Measurements from ENCODE around the gene TBC1D10B. TPM values are rescaled to one million over a fixed set of nuclear protein-coding genes. Genes with fewer than 3 reads are reported as not detected.
"Not testable (repeated sequence)": the region's sequence is repeated elsewhere in the genome, so short reads cannot be mapped to it uniquely, and the experiment has no call there.

Gene TBC1D10B
- total RNA-seq, 2 donors from 2014 or later: 48.0 to 50.7 TPM

DNA sequence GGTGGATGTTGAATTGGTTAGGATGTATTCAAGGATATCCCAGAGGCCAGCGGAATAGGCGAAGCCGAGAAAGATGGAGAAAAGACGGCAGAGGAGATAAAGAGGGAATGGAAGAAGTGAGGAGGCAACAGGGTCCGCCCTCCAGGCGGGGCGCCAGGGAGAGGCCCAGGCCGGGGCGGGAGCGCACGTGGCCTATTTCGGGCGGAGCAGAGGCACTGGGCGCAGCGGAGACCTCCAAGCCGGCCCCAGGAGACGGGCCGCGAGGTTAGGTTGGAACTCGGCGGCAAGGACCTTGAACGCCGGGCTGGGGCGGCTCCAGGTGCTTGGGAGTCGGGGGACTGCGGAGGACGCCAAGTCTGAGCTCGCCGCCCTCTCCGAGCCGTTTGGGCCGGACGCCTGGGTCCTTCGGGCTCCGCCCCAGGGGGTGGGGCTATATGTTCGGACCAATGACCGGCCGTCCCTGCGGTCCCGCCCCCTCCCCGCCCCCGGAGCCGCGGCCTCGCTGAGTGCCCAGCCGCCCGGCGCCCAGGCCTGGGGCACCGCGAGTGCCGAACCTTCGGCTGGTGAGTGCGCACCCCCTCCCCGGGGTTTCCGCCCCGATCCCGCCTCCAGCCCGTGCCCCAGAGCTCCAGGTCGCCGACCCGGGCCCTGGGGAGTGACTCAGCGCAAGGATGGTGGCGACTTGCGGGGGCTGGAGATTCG lies 37.0 kb upstream of the TBC1D10B start, which contains the start of gene ZNF771:
Gene ZNF771, plus strand, starts transcription at position 505 of the 702 bp plus-strand sequence. CDS start 448 bp downstream, outside the sequence.
- peak; percentile 94 to 95 for DNase-seq
- peaks cover 32% of the 10 kb centered on the region for H3K4me1 Mint-ChIP-seq (ENCODE audit: low read depth)
- H3K4me3 Mint-ChIP-seq: peak within 1 kb of the TSS; percentile 95 to 96
- H3K27ac Mint-ChIP-seq: peak within 1 kb of the TSS; percentile 97
- H3K9me3 Mint-ChIP-seq: no peaks in the 10 kb centered on the region
- H3K27me3 Mint-ChIP-seq (ENCODE audit: low read depth): no peaks in the 10 kb centered on the region
- peak; percentile 90 to 92 for ATAC-seq (replicated peaks in 1 of 2)
- peaks cover 4 to 10% of the 10 kb centered on the region in 2 donors for H3K36me3 Mint-ChIP-seq (ENCODE audit: insufficient read depth in 2 of 2)

DNA sequence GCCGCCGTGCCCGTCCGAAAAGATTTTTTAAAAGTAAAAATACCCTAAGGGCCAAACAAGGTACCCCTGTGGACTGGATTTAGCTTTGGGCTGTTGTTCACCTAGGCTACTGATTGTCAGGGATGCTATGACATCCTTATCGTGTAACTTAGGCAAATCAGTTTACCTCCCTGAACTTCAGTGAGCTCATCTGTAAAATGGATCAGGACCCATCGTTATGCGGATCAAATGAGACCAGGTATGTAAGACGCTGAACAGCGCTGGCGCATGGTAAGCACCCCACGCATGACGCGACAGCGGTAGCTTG lies 36.5 kb upstream of the TBC1D10B start:
- peak in 1 of 2 donors; percentile 24 for ATAC-seq (replicated peaks in 1 of 2)
- Mint-ChIP-seq H3K36me3 (ENCODE audit: insufficient read depth in 2 of 2) (peaks cover 3 to 8% of the 10 kb centered on the region in 2 donors), H3K9me3 (no peaks in the 10 kb centered on the region), H3K4me3 (peak overlapping the region; percentile 95 to 96), H3K27ac (peak overlapping the region; percentile 97), H3K27me3 (ENCODE audit: low read depth) (no peaks in the 10 kb centered on the region), H3K4me1 (ENCODE audit: low read depth) (peaks cover 29% of the 10 kb centered on the region)
- DNase-seq: no peak

GRCh38 chr16:30401768-30402425 lies 31.6 kb upstream of the TBC1D10B start:
- Mint-ChIP-seq H3K4me1 (ENCODE audit: low read depth) (peaks cover 40% of the 10 kb centered on the region), H3K9me3 (no peaks in the 10 kb centered on the region), H3K36me3 (ENCODE audit: insufficient read depth in 2 of 2) (peaks cover 0 to 2% of the 10 kb centered on the region in 2 donors), H3K27ac (no peak overlapping the region), H3K27me3 (ENCODE audit: low read depth) (no peaks in the 10 kb centered on the region), H3K4me3 (peak overlapping the region; percentile 95 to 96)
- no peak for DNase-seq
- no peak for ATAC-seq (replicated peaks in 1 of 2)

- peaks cover 54% of the 10 kb centered on the region for H3K4me1 Mint-ChIP-seq (ENCODE audit: low read depth)
- H3K27ac Mint-ChIP-seq: peak overlapping the region; percentile 80
- H3K9me3 Mint-ChIP-seq: no peaks in the 10 kb centered on the region
- no peak for DNase-seq
- no peaks in the 10 kb centered on the region for H3K27me3 Mint-ChIP-seq (ENCODE audit: low read depth)
- peaks cover 2 to 3% of the 10 kb centered on the region in 2 donors for H3K36me3 Mint-ChIP-seq (ENCODE audit: insufficient read depth in 2 of 2)
- peak overlapping the region; percentile 95 to 96 for H3K4me3 Mint-ChIP-seq
- no peak for ATAC-seq (replicated peaks in 1 of 2)
These were observed 29.3 kb upstream of the TBC1D10B start for GRCh38 chr16:30399435-30400186.

GRCh38 chr16:30398661-30399434 lies 28.6 kb upstream of the TBC1D10B start:
- Mint-ChIP-seq H3K4me1 (ENCODE audit: low read depth) (peaks cover 59% of the 10 kb centered on the region), H3K36me3 (ENCODE audit: insufficient read depth in 2 of 2) (peaks cover 2 to 3% of the 10 kb centered on the region in 2 donors), H3K27me3 (ENCODE audit: low read depth) (no peaks in the 10 kb centered on the region), H3K9me3 (no peaks in the 10 kb centered on the region), H3K27ac (no peak overlapping the region), H3K4me3 (peak overlapping the region; percentile 17 to 96)
- ATAC-seq (replicated peaks in 1 of 2): no peak
- no peak for DNase-seq

GRCh38 chr16:30397776-30398660 lies 27.7 kb upstream of the TBC1D10B start:
- H3K27ac Mint-ChIP-seq: no peak overlapping the region
- ATAC-seq (replicated peaks in 1 of 2): no peak
- H3K36me3 Mint-ChIP-seq (ENCODE audit: insufficient read depth in 2 of 2): peaks cover 2 to 3% of the 10 kb centered on the region in 2 donors
- H3K9me3 Mint-ChIP-seq: no peaks in the 10 kb centered on the region
- H3K4me3 Mint-ChIP-seq: no peak overlapping the region
- no peak for DNase-seq
- no peaks in the 10 kb centered on the region for H3K27me3 Mint-ChIP-seq (ENCODE audit: low read depth)
- peaks cover 59% of the 10 kb centered on the region for H3K4me1 Mint-ChIP-seq (ENCODE audit: low read depth)

DNA sequence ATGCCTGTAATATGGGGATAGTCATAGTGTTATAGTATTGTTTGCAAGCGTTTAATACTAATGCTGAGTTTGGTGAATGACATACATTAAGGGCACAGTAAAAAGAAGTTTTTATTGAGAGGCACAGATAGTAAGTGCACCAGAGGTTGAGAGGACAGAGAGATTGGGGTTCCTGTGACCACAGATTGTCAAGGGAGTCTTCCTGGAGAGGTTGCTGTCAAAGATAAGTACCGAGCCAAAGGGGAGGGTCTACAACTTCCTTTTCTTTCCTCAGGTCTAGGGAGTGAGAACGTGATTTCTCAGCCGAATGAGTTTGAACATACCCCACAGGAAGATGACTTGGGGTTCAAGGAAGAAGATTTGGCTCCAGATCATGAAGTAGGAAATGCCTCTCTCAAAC lies 26.8 kb upstream of the TBC1D10B start:
- ATAC-seq (replicated peaks in 1 of 2) (no peak), DNase-seq (no peak)
- peak overlapping the region; percentile 83 to 88 for H3K4me3 Mint-ChIP-seq
- H3K27me3 Mint-ChIP-seq (ENCODE audit: low read depth): no peaks in the 10 kb centered on the region
- H3K4me1 Mint-ChIP-seq (ENCODE audit: low read depth): peaks cover 59% of the 10 kb centered on the region
- H3K9me3 Mint-ChIP-seq: no peaks in the 10 kb centered on the region
- H3K27ac Mint-ChIP-seq: peak overlapping the region; percentile 4
- H3K36me3 Mint-ChIP-seq (ENCODE audit: insufficient read depth in 2 of 2): peaks cover 2 to 3% of the 10 kb centered on the region in 2 donors

GRCh38 chr16:30396627-30397026 lies 26.3 kb upstream of the TBC1D10B start:
- not testable (repeated sequence) for H3K9me3 Mint-ChIP-seq; H3K36me3 Mint-ChIP-seq (ENCODE audit: insufficient read depth in 2 of 2); ATAC-seq (replicated peaks in 1 of 2); H3K27me3 Mint-ChIP-seq (ENCODE audit: low read depth); DNase-seq
- Mint-ChIP-seq H3K4me1 (ENCODE audit: low read depth) (peaks cover 56% of the 10 kb centered on the region), H3K27ac (peak overlapping the region; percentile 4), H3K4me3 (peak overlapping the region; percentile 83 to 88)

DNA sequence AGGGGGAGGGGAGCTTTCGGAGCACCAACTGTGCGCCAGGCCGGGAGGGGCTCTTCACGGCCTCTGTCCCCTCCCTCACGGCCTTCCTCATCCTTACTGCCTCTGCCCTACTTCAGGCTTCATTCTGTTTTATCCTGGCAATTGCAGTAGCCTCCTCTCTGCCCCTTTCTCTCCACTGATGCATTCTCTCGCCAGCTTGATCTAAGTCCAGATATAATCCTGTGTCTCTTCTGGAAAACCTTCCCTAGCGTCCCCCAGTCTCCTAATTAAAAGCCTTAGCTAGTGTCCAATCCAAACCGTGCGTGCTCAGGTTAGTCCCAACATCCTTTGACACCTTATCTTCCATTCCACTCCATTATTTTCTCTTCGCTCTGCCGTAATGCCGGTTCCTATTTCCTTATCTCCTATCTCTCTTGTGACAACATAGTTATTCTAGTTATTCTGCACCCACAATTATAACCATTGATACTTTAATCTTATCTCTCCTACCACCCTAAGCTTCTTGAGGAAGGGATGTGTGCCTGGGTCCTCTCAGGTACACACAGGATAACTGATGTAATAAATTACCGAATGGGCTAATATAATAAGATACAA lies 25.8 kb upstream of the TBC1D10B start:
- H3K4me1 Mint-ChIP-seq (ENCODE audit: low read depth): peaks cover 52% of the 10 kb centered on the region
- ATAC-seq (replicated peaks in 1 of 2): no peak

GRCh38 chr16:30395155-30395991 lies 25.1 kb upstream of the TBC1D10B start, which contains the start of gene ZNF48:
TSS of gene ZNF48 (plus strand) at chr16:30395420. CDS start at chr16:30395795, 375 bp downstream.
- peaks cover 2 to 3% of the 10 kb centered on the region in 2 donors for H3K36me3 Mint-ChIP-seq (ENCODE audit: insufficient read depth in 2 of 2)
- ATAC-seq (replicated peaks in 1 of 2) (peak; percentile 81 to 84), DNase-seq (peak; percentile 72 to 79)
- no peaks in the 10 kb centered on the region for H3K27me3 Mint-ChIP-seq (ENCODE audit: low read depth)
- peak within 1 kb of the TSS; percentile 89 to 91 for H3K4me3 Mint-ChIP-seq
- H3K4me1 Mint-ChIP-seq (ENCODE audit: low read depth): peaks cover 47% of the 10 kb centered on the region
- peak within 1 kb of the TSS; percentile 77 for H3K27ac Mint-ChIP-seq
- H3K9me3 Mint-ChIP-seq: no peaks in the 10 kb centered on the region

More for the DNA sequence above, 25.8 kb upstream of the TBC1D10B start:
- Mint-ChIP-seq H3K9me3 (no peaks in the 10 kb centered on the region), H3K4me3 (peak overlapping the region; percentile 83 to 88), H3K27ac (peak overlapping the region; percentile 48), H3K36me3 (ENCODE audit: insufficient read depth in 2 of 2) (peaks cover 2 to 3% of the 10 kb centered on the region in 2 donors), H3K27me3 (ENCODE audit: low read depth) (no peaks in the 10 kb centered on the region)
- DNase-seq: no peak

Data from activated T-cell treated with anti-CD3 and anti-CD28 coated beads, Interleukin-2, amount 50 U/mL, for 72 hours (primary cell).